MCF 10A (cell line): Measurements from ENCODE around the gene PRDX4. TPM values are rescaled to one million over a fixed set of nuclear protein-coding genes. Genes with fewer than 3 reads are reported as not detected.

Source experiments
- BruUV-seq: library from RNA; stranded (reverse); fragments of 400-500 nt; replicated peaks from 2 replicates; lab custom pipeline; 2021; lab: Mats Ljungman, UMichigan
- CTCF ChIA-PET: fragments of 300-600 bp; sonication (Branson Sonifier 250); formaldehyde crosslinking; extraction: SDS; loops from one replicate; lab custom pipeline; 2021; ENCODE audit warnings: antibody characterized with exemption, inconsistent platforms; lab: Yijun Ruan, JAX
- POLR2A ChIA-PET: fragments of 300-600, 350-650 bp; sonication (Branson Sonifier 250); formaldehyde crosslinking; extraction: SDS; loops from one replicate; lab custom pipeline; 2020; ENCODE audit warnings: antibody characterized with exemption, inconsistent platforms; lab: Yijun Ruan, JAX
- DNase-seq: peaks from one replicate; pipeline ENCODE4 v3.0.0-alpha.2; 2018; ENCODE audit not compliant: unreplicated experiment
- H3K27ac Mint-ChIP-seq: one replicate; pipeline ENCODE4 v1.8.0; 2022; ENCODE audit warnings: mild to moderate bottlenecking, low read depth, mixed read lengths; ENCODE audit not compliant: unreplicated experiment
- H3K27me3 Mint-ChIP-seq: one replicate; pipeline ENCODE4 v1.8.0; 2022; ENCODE audit warnings: mixed read lengths; ENCODE audit not compliant: insufficient read depth, unreplicated experiment
- H3K36me3 Mint-ChIP-seq: one replicate; pipeline ENCODE4 v1.8.0; 2022; ENCODE audit warnings: mild to moderate bottlenecking, moderate library complexity, mixed read lengths; ENCODE audit not compliant: insufficient read depth, unreplicated experiment
- H3K4me1 Mint-ChIP-seq: one replicate; pipeline ENCODE4 v1.8.0; 2022; ENCODE audit warnings: mixed read lengths; ENCODE audit not compliant: insufficient read depth, unreplicated experiment
- H3K4me3 Mint-ChIP-seq: one replicate; pipeline ENCODE4 v1.8.0; 2022; ENCODE audit warnings: mild to moderate bottlenecking, moderate library complexity, mixed read lengths; ENCODE audit not compliant: unreplicated experiment
- H3K9me3 Mint-ChIP-seq: one replicate; pipeline ENCODE4 v1.8.0; 2022; ENCODE audit warnings: mixed read lengths; ENCODE audit not compliant: unreplicated experiment
- CTCF ChIP-seq: fragments of 200-600 bp; IDR thresholded peaks from one replicate; pipeline ENCODE4 v1.8.0; 2022; ENCODE audit warnings: antibody characterized with exemption, mild to moderate bottlenecking; ENCODE audit not compliant: unreplicated experiment
- intact Hi-C: fragments of 100-400 bp; cut with micrococcal nuclease; formaldehyde crosslinking; loops from 2 replicates; pipeline ENCODE4 v1.14.1; 2022
- total RNA-seq: library from RNA; stranded (reverse); gene quantifications from 2 replicates; pipeline ENCODE4 v1.2.3, GENCODE V29; 2022

The PRDX4 gene
- total RNA-seq, 1 experiment from 2014 or later: 134 TPM

- H3K4me1 Mint-ChIP-seq: no peaks in the 10 kb centered on the region
- ChIA-PET CTCF (interaction anchor here (0.6 to 0.9 kb wide), 2 partner anchors 114 to 197 kb away, joined by 3 read pairs; no protein-coding TSS in a partner anchor), POLR2A (no interaction called here)
- no TSS peak for BruUV-seq
- H3K9me3 Mint-ChIP-seq: no peaks in the 10 kb centered on the region
- intact Hi-C loops: no loop called here
- DNase-seq: no peak
- no peak overlapping the region for H3K4me3 Mint-ChIP-seq
- peaks cover 13% of the 10 kb centered on the region for H3K27me3 Mint-ChIP-seq
- no peak for TF ChIP-seq CTCF
- H3K27ac Mint-ChIP-seq: no peak overlapping the region
- H3K36me3 Mint-ChIP-seq: peaks cover 61% of the 10 kb centered on the region
Measured at GRCh38 chrX:23705235-23705634, 37.9 kb downstream of the PRDX4 start.

GRCh38 chrX:23720117-23720677 is 52.9 kb downstream of the PRDX4 start:
- no peak overlapping the region for H3K4me3 Mint-ChIP-seq
- peaks cover 40% of the 10 kb centered on the region for H3K27me3 Mint-ChIP-seq
- no peak for TF ChIP-seq CTCF
- no peaks in the 10 kb centered on the region for H3K9me3 Mint-ChIP-seq
- BruUV-seq: no TSS peak
- no peaks in the 10 kb centered on the region for H3K4me1 Mint-ChIP-seq
- DNase-seq: no peak
- POLR2A ChIA-PET: no interaction called here
- CTCF ChIA-PET: no interaction called here
- no peak overlapping the region for H3K27ac Mint-ChIP-seq
- peaks cover 58% of the 10 kb centered on the region for H3K36me3 Mint-ChIP-seq
- intact Hi-C loops: no loop called here

GRCh38 chrX:23726191-23726590 is 58.9 kb downstream of the PRDX4 start:
- Mint-ChIP-seq H3K27me3 (peaks cover 40% of the 10 kb centered on the region), H3K27ac (no peak overlapping the region), H3K4me3 (no peak overlapping the region), H3K36me3 (peaks cover 67% of the 10 kb centered on the region), H3K9me3 (no peaks in the 10 kb centered on the region), H3K4me1 (peaks cover 5% of the 10 kb centered on the region)
- no peak for DNase-seq
- ChIA-PET CTCF (interaction anchor here (1.7 kb wide), 1 partner anchor 10 kb away, joined by 11 read pairs; no protein-coding TSS in a partner anchor), POLR2A (no interaction called here)
- BruUV-seq: no TSS peak
- TF ChIP-seq CTCF: no peak
- intact Hi-C loops: no loop called here

GRCh38 chrX:23727206-23727605 is 59.9 kb downstream of the PRDX4 start:
- H3K4me3 Mint-ChIP-seq: no peak overlapping the region
- peaks cover 50% of the 10 kb centered on the region for H3K27me3 Mint-ChIP-seq
- intact Hi-C loops: no loop called here
- DNase-seq: no peak
- TF ChIP-seq CTCF: no peak
- H3K9me3 Mint-ChIP-seq: no peaks in the 10 kb centered on the region
- no TSS peak for BruUV-seq
- peaks cover 60% of the 10 kb centered on the region for H3K36me3 Mint-ChIP-seq
- H3K4me1 Mint-ChIP-seq: peaks cover 5% of the 10 kb centered on the region
- H3K27ac Mint-ChIP-seq: no peak overlapping the region
- POLR2A ChIA-PET: no interaction called here
- CTCF ChIA-PET: interaction anchor here (1.7 to 2.0 kb wide), 2 partner anchors 9 to 175 kb away, joined by 8 to 11 read pairs; no protein-coding TSS in a partner anchor
